Heart left ventricle (tissue), 13 donors: Measurements from ENCODE around the gene ZSCAN10.

Source experiments
- POLR2A ChIP-seq, 2 donors: fragments of 450-650 bp; IDR thresholded peaks; one replicate each; pipeline ENCODE4 v1.6.1; 2017; ENCODE audit warnings: antibody characterized with exemption in 2 of 2, mild to moderate bottlenecking in 2 of 2, moderate library complexity in 2 of 2
- TF ChIP-seq, protein P1 (sequence below), 12 donors: fragments of 200-600 bp; sonication (generic) in 4 of 12; IDR thresholded peaks; one replicate each; pipeline versions ENCODE4 v1.5.0 to v1.8.0; 2018 to 2022; ENCODE audit warnings: antibody characterized with exemption in 12 of 12, mild to moderate bottlenecking in 5 of 12
- donor health status: ischemic (EF 13 %, LVEDD 7.1; RV severe dilation, severe dysfunction).
- donor health status: DM: no; HTN: yes; CAD: no.
- donor health status: DM: no; HTN: no; CAD: no.
- donor health status: ischemic (EF 25% LVEDD 6.9; RV normal size, moderate dysfunction).
- donor health status: ischemic (EF 25% LVEDD 5.7; RV mildly dilated, moderate dysfunction).
- donor health status: ischemic (EF 35%, LVEDD 5.7; RV mildly dilated, moderate dysfunction).
- donor health status: nonischemic (EF 11% LVEDD 7.7; RV severe dilation, severe dysfunction).
- donor health status: DM: yes; HTN: yes; CAD: no.
- donor health status: PGD.
- donor health status: ischemic (EF 29% LVEDD 5.4; RV normal size, mild dysfunction).
- donor health status: nonischemic (EF 23%, LVEDD 6.1; RV moderate dilation, normal function).

DNA sequence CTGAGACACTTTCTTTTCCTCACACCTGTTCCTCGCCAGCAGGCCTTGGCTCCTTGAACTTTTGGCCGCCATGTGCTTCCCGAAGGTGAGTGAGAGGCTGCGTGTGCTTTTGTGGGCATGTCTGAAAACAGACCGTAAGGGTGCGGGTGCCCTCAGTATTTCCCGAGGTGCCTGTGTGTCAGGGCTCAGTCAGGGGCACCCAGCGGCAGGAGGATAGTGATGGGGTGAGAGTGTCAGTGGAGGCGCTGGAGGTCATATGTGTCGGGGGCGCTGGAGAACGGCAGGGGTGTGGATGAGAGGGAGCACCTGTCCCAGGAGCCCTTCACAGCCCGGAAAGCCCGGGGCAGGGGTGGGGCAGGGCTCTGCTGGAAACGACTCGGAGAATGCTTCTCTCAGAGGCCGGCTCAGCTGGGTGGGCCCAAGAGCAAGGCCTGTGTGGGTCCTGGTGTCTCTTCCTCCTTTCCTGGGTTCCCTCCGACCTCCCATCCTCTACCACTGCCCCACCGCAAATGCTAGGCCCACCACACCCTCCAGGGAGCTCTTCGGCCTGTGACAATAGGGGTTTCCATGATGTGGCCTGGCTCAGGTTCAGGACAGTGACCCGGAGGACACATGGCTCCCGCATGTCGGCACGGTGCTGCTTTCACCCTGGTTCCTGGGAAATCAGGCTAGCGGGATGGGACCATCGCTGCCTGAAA, 33.2 kb downstream of the ZSCAN10 start:
- TF ChIP-seq, protein P1, sequence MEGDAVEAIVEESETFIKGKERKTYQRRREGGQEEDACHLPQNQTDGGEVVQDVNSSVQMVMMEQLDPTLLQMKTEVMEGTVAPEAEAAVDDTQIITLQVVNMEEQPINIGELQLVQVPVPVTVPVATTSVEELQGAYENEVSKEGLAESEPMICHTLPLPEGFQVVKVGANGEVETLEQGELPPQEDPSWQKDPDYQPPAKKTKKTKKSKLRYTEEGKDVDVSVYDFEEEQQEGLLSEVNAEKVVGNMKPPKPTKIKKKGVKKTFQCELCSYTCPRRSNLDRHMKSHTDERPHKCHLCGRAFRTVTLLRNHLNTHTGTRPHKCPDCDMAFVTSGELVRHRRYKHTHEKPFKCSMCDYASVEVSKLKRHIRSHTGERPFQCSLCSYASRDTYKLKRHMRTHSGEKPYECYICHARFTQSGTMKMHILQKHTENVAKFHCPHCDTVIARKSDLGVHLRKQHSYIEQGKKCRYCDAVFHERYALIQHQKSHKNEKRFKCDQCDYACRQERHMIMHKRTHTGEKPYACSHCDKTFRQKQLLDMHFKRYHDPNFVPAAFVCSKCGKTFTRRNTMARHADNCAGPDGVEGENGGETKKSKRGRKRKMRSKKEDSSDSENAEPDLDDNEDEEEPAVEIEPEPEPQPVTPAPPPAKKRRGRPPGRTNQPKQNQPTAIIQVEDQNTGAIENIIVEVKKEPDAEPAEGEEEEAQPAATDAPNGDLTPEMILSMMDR (IDR thresholded peaks at IDR 0.05), result no peak
- TF ChIP-seq POLR2A (IDR thresholded peaks at IDR 0.05), result no peak
